ENCODE data around the gene CDH12.

CDH12 gene

GRCh38 chr5:22050931-22051330 lies 802.2 kb downstream of the CDH12 start:
- TF ChIP-seq BACH2 (CRISPR knock-in tag; IDR thresholded peaks at IDR 0.05; ENCODE audit: borderline replicate concordance) (no peak), TOX (CRISPR knock-in tag; IDR thresholded peaks at IDR 0.05; ENCODE audit: borderline replicate concordance) (no peak), ZNF565 (CRISPR knock-in tag; conservative IDR thresholded peaks at IDR 0.05; ENCODE audit: low read depth) (no peak), CREB5 (CRISPR knock-in tag; IDR thresholded peaks at IDR 0.05; ENCODE audit: low read depth) (no peak), SNAI2 (CRISPR knock-in tag; IDR thresholded peaks at IDR 0.05) (no peak), ISL1 (CRISPR knock-in tag; IDR thresholded peaks at IDR 0.05) (no peak), ZNF8 (CRISPR knock-in tag; IDR thresholded peaks at IDR 0.05) (no peak), ZFP30 (CRISPR knock-in tag; IDR thresholded peaks at IDR 0.05) (no peak), CSRNP3 (CRISPR knock-in tag; IDR thresholded peaks at IDR 0.05) (no peak), TCF4 (CRISPR knock-in tag; IDR thresholded peaks at IDR 0.05; ENCODE audit: borderline replicate concordance) (no peak), RARB (CRISPR knock-in tag; IDR thresholded peaks at IDR 0.05) (no peak), ZFP3 (CRISPR knock-in tag; IDR thresholded peaks at IDR 0.05) (no peak), CSDC2 (CRISPR knock-in tag; IDR thresholded peaks at IDR 0.05) (no peak), GLIS3 (CRISPR knock-in tag; IDR thresholded peaks at IDR 0.05) (no peak), ARNTL (CRISPR knock-in tag; IDR thresholded peaks at IDR 0.05; ENCODE audit: borderline replicate concordance, low read depth) (no peak), ZNF70 (CRISPR knock-in tag; IDR thresholded peaks at IDR 0.05) (no peak), TSHZ2 (CRISPR knock-in tag; IDR thresholded peaks at IDR 0.05) (no peak), OSR1 (CRISPR knock-in tag; IDR thresholded peaks at IDR 0.05) (no peak), ZC3H10 (CRISPR knock-in tag; IDR thresholded peaks at IDR 0.05) (no peak), PPARA (CRISPR knock-in tag; IDR thresholded peaks at IDR 0.05; ENCODE audit: borderline replicate concordance) (no peak)
- no peak for ATAC-seq

- TF ChIP-seq CREB5 (CRISPR knock-in tag; IDR thresholded peaks at IDR 0.05; ENCODE audit: low read depth), result no peak
- TF ChIP-seq TOX (CRISPR knock-in tag; IDR thresholded peaks at IDR 0.05; ENCODE audit: borderline replicate concordance), result no peak
- no peak for ATAC-seq
These were observed 808.9 kb downstream of the CDH12 start for GRCh38 chr5:22044229-22044628.

GRCh38 chr5:22036061-22036460 lies 817.1 kb downstream of the CDH12 start:
- no peak for TF ChIP-seq CSDC2 (CRISPR knock-in tag; IDR thresholded peaks at IDR 0.05)
- no peak for TF ChIP-seq TCF4 (CRISPR knock-in tag; IDR thresholded peaks at IDR 0.05; ENCODE audit: borderline replicate concordance)
- TF ChIP-seq SNAI2 (CRISPR knock-in tag; IDR thresholded peaks at IDR 0.05), result no peak
- no peak for TF ChIP-seq ZC3H10 (CRISPR knock-in tag; IDR thresholded peaks at IDR 0.05)
- no peak for TF ChIP-seq ISL1 (CRISPR knock-in tag; IDR thresholded peaks at IDR 0.05)
- no peak for TF ChIP-seq GLIS3 (CRISPR knock-in tag; IDR thresholded peaks at IDR 0.05)
- no peak for TF ChIP-seq CREB5 (CRISPR knock-in tag; IDR thresholded peaks at IDR 0.05; ENCODE audit: low read depth)
- no peak for TF ChIP-seq ZFP3 (CRISPR knock-in tag; IDR thresholded peaks at IDR 0.05)
- no peak for TF ChIP-seq ZNF8 (CRISPR knock-in tag; IDR thresholded peaks at IDR 0.05)
- no peak for TF ChIP-seq POU6F1 (CRISPR knock-in tag; IDR thresholded peaks at IDR 0.05; ENCODE audit: borderline replicate concordance, low read depth)
- TF ChIP-seq CSRNP3 (CRISPR knock-in tag; IDR thresholded peaks at IDR 0.05), result no peak
- no peak for ATAC-seq
